IMR-90 (cell line): ENCODE measurements around the gene HSF2BP.

ENCODE experiments used
- BHLHE40 ChIP-seq: fragments of 150-350 bp; IDR thresholded peaks from 2 replicates; pipeline ENCODE4 v1.6.1; 2016; ENCODE audit warnings: mild to moderate bottlenecking, low read depth, low read length
- MAFK ChIP-seq: IDR thresholded peaks from 2 replicates; pipeline ENCODE4 v1.6.1; 2012; ENCODE audit warnings: low read depth, low read length, improper control_type of control experiment
- TF ChIP-seq, protein P1 (sequence below): conservative IDR thresholded peaks from 2 replicates; pipeline ENCODE4 v1.5.1; 2012; ENCODE audit warnings: mild to moderate bottlenecking, low read depth, low read length, improper control_type of control experiment

DNA sequence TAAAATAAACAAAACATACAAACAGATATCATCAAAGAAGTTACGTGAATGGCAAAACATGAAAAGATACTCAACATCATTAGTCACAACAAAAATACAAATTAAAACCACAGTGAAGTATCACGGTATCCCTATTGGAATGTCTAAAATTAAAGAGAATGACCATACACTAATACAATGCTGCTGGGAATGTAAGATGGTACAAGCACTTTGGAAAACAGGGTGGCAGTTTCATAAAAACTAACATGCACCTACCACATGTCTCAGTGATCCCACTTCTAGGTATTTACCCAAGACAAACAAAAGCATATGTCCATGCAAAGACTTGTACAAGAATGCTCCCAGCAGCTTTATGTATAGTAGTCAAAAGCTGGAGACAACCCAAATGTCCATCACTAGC, 69.1 kb downstream of the HSF2BP start:
- TF ChIP-seq, protein P1, sequence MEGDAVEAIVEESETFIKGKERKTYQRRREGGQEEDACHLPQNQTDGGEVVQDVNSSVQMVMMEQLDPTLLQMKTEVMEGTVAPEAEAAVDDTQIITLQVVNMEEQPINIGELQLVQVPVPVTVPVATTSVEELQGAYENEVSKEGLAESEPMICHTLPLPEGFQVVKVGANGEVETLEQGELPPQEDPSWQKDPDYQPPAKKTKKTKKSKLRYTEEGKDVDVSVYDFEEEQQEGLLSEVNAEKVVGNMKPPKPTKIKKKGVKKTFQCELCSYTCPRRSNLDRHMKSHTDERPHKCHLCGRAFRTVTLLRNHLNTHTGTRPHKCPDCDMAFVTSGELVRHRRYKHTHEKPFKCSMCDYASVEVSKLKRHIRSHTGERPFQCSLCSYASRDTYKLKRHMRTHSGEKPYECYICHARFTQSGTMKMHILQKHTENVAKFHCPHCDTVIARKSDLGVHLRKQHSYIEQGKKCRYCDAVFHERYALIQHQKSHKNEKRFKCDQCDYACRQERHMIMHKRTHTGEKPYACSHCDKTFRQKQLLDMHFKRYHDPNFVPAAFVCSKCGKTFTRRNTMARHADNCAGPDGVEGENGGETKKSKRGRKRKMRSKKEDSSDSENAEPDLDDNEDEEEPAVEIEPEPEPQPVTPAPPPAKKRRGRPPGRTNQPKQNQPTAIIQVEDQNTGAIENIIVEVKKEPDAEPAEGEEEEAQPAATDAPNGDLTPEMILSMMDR: no peak
- TF ChIP-seq MAFK: no peak
- TF ChIP-seq BHLHE40: no peak
